H1 (cell line): ENCODE results near the gene MGRN1. TPM values are rescaled to one million over a fixed set of nuclear protein-coding genes. Genes with fewer than 3 reads are reported as not detected.
A peak's percentile ranks its signal among the peaks of the same experiment; 100 is the strongest.

ENCODE experiments used
- CTCF ChIA-PET: fragments of 300-600 bp; sonication (Branson Sonifier 250); formaldehyde crosslinking; loops from one replicate; lab custom pipeline; 2021; ENCODE audit not compliant: partially characterized antibody; lab: Charles Lee
- POLR2A ChIA-PET: fragments of 300-600 bp; sonication (Branson Sonifier 250); formaldehyde crosslinking; loops from one replicate; lab custom pipeline; 2021; ENCODE audit warnings: inconsistent platforms; ENCODE audit not compliant: partially characterized antibody; lab: Charles Lee
- DNase-seq, 2 experiments: peaks; one replicate each; pipeline versions ENCODE4 v3.0.0 to v3.0.0-alpha.2; 2010 to 2022; ENCODE audit warnings: low spot score in 2 of 2, low read depth in 1 of 2, mixed read lengths in 1 of 2
- FAIRE-seq: peaks from 2 replicates; lab custom pipeline; 2011; peaks lifted over from hg19 to GRCh38; lab: Jason Lieb, UNC
- H2AFZ ChIP-seq: 2 replicates; pipeline ENCODE4 v1.8.1; 2012; ENCODE audit warnings: low read length, inconsistent platforms
- H2AK5ac ChIP-seq: 2 replicates; pipeline ENCODE4 v1.6.1; 2013; ENCODE audit warnings: low read depth, low read length
- H2BK120ac ChIP-seq: replicated peaks from 2 replicates; pipeline ENCODE3; 2013; ENCODE audit warnings: low read depth, low read length, inconsistent platforms
- H2BK12ac ChIP-seq: 2 replicates; pipeline ENCODE4 v1.6.1; 2013; ENCODE audit warnings: low read depth, low read length
- H2BK15ac ChIP-seq: 2 replicates; pipeline ENCODE4 v1.6.1; 2013; ENCODE audit warnings: low read length
- H2BK20ac ChIP-seq: 2 replicates; pipeline ENCODE4 v1.6.1; 2013; ENCODE audit warnings: low read length
- H2BK5ac ChIP-seq: 2 replicates; pipeline ENCODE4 v1.6.1; 2013; ENCODE audit warnings: low read depth, low read length
- H3K14ac ChIP-seq: 2 replicates; pipeline ENCODE4 v1.6.1; 2013; ENCODE audit warnings: inconsistent platforms; ENCODE audit not compliant: insufficient read length
- H3K18ac ChIP-seq: 2 replicates; pipeline ENCODE4 v1.6.1; 2013; ENCODE audit warnings: low read length; ENCODE audit errors: extremely low read depth
- H3K23ac ChIP-seq: 2 replicates; pipeline ENCODE4 v1.6.1; 2013; ENCODE audit warnings: inconsistent platforms; ENCODE audit not compliant: insufficient read length
- H3K23me2 ChIP-seq: 2 replicates; pipeline ENCODE4 v1.6.1; 2013; ENCODE audit warnings: low read depth, low read length
- H3K27ac ChIP-seq: 2 replicates; pipeline ENCODE4 v1.6.1; 2011; ENCODE audit warnings: low read depth, low read length, inconsistent platforms
- H3K27me3 ChIP-seq, 4 experiments: replicated peaks in 1 of 4; 1 replicate in 1 of 4; 2 replicates in 3 of 4; pipeline versions ENCODE4 v1.6.1 to v1.8.1; 2011 to 2013; ENCODE audit warnings: low read length in 3 of 4, mild to moderate bottlenecking in 3 of 4, inconsistent platforms in 2 of 4, mixed read lengths in 2 of 4, moderate library complexity in 1 of 4; ENCODE audit not compliant: control insufficient read depth in 3 of 4, insufficient read depth in 3 of 4; ENCODE audit errors: extremely low read depth in 1 of 4
- H3K36me3 ChIP-seq, 4 experiments: 2 replicates each; pipeline versions ENCODE4 v1.6.1 to v1.8.1; 2011 to 2013; ENCODE audit warnings: mild to moderate bottlenecking in 4 of 4, low read length in 3 of 4, moderate library complexity in 2 of 4, control low read depth in 1 of 4, inconsistent platforms in 1 of 4; ENCODE audit not compliant: insufficient read depth in 4 of 4, control insufficient read depth in 2 of 4
- H3K4ac ChIP-seq: replicated peaks from 2 replicates; pipeline ENCODE3; 2013; ENCODE audit warnings: low read length, low read depth, mixed read lengths, inconsistent platforms; ENCODE audit not compliant: insufficient read length
- H3K4me1 ChIP-seq, 4 experiments: replicated peaks in 1 of 4; 1 replicate in 1 of 4; 2 replicates in 3 of 4; pipeline versions ENCODE4 v1.6.1 to v1.8.1; 2011 to 2013; ENCODE audit warnings: low read length in 3 of 4, inconsistent platforms in 2 of 4, mixed read lengths in 1 of 4; ENCODE audit not compliant: insufficient read depth in 4 of 4, control insufficient read depth in 3 of 4
- H3K4me2 ChIP-seq, 2 experiments: 2 replicates each; pipeline versions ENCODE4 v1.6.1 to v1.8.1; 2011 to 2013; ENCODE audit warnings: low read depth in 2 of 2, low read length in 2 of 2, control low read depth in 1 of 2, inconsistent platforms in 1 of 2, mild to moderate bottlenecking in 1 of 2; ENCODE audit not compliant: insufficient read depth in 1 of 2
- H3K4me3 ChIP-seq, 4 experiments: fragments of 200-600, 300-600 bp in 1 of 4; sonication (generic), shearing (Covaris generic), sonication (Bioruptor Twin) in 1 of 4; 2 replicates each; pipeline versions ENCODE4 v1.5.1 to v1.8.1; 2011 to 2016; ENCODE audit warnings: low read length in 4 of 4, low read depth in 3 of 4, control low read depth in 2 of 4, inconsistent platforms in 2 of 4, mild to moderate bottlenecking in 2 of 4, mixed read lengths in 1 of 4, moderate library complexity in 1 of 4; ENCODE audit not compliant: insufficient read depth in 2 of 4; ENCODE audit errors: extremely low read depth in 1 of 4
- H3K56ac ChIP-seq: replicated peaks from 2 replicates; pipeline ENCODE3; 2013; ENCODE audit warnings: low read depth, mild to moderate bottlenecking, mixed read lengths, low read length, inconsistent platforms; ENCODE audit not compliant: insufficient read length
- H3K79me1 ChIP-seq: 2 replicates; pipeline ENCODE4 v1.6.1; 2013; ENCODE audit warnings: low read depth, low read length, control low read depth
- H3K79me2 ChIP-seq, 2 experiments: 2 replicates each; pipeline versions ENCODE4 v1.6.1 to v1.8.1; 2012 to 2013; ENCODE audit warnings: low read length in 2 of 2, mild to moderate bottlenecking in 2 of 2, inconsistent platforms in 1 of 2; ENCODE audit not compliant: insufficient read depth in 2 of 2, control insufficient read depth in 1 of 2
- H3K9ac ChIP-seq, 4 experiments: replicated peaks in 1 of 4; 1 replicate in 1 of 4; 2 replicates in 3 of 4; pipeline versions ENCODE4 v1.6.1 to v1.8.1; 2011 to 2013; ENCODE audit warnings: low read depth in 3 of 4, low read length in 3 of 4, control low read depth in 2 of 4, mild to moderate bottlenecking in 2 of 4, moderate library complexity in 2 of 4, inconsistent platforms in 1 of 4; ENCODE audit errors: extremely low read depth in 1 of 4
- H3K9me3 ChIP-seq, 2 experiments: 2 replicates each; pipeline versions ENCODE4 v1.6.1 to v1.8.1; 2012 to 2013; ENCODE audit warnings: mild to moderate bottlenecking in 2 of 2, moderate library complexity in 2 of 2, control low read depth in 1 of 2, inconsistent platforms in 1 of 2, low read depth in 1 of 2, low read length in 1 of 2, mixed read lengths in 1 of 2; ENCODE audit not compliant: insufficient read depth in 2 of 2
- H4K20me1 ChIP-seq, 2 experiments: replicated peaks in 1 of 2; 2 replicates each; pipeline versions ENCODE3 to v1.8.1; 2011 to 2013; ENCODE audit warnings: inconsistent platforms in 2 of 2, low read length in 2 of 2, mild to moderate bottlenecking in 1 of 2; ENCODE audit not compliant: insufficient read depth in 2 of 2, control insufficient read depth in 1 of 2
- H4K5ac ChIP-seq: 2 replicates; pipeline ENCODE4 v1.6.1; 2013; ENCODE audit warnings: low read length, low read depth, mixed read lengths, inconsistent platforms; ENCODE audit not compliant: insufficient read length
- H4K8ac ChIP-seq: 2 replicates; pipeline ENCODE4 v1.8.0; 2013; ENCODE audit warnings: mild to moderate bottlenecking, moderate library complexity, low read length, inconsistent platforms; ENCODE audit not compliant: insufficient read depth; ENCODE audit errors: extremely low read depth
- H4K91ac ChIP-seq: replicated peaks from 2 replicates; pipeline ENCODE3; 2013; ENCODE audit warnings: low read length, mixed read lengths, inconsistent platforms; ENCODE audit not compliant: insufficient read length
- BRCA1 ChIP-seq: IDR thresholded peaks from 2 replicates; pipeline ENCODE4 v1.6.1; 2012; ENCODE audit warnings: low read depth, low read length, improper control_type of control experiment
- CEBPB ChIP-seq: IDR thresholded peaks from 2 replicates; pipeline ENCODE4 v1.6.1; 2012; ENCODE audit warnings: low read depth, low read length
- CHD2 ChIP-seq: IDR thresholded peaks from 2 replicates; pipeline ENCODE4 v1.6.1; 2012; ENCODE audit warnings: low read length, improper control_type of control experiment
- EGR1 ChIP-seq: IDR thresholded peaks from 2 replicates; pipeline ENCODE4 v1.6.1; 2011; ENCODE audit warnings: low read depth, low read length, borderline replicate concordance
- EP300 ChIP-seq, 2 experiments: IDR thresholded peaks; 1 replicate in 1 of 2; 2 replicates in 1 of 2; pipeline ENCODE4 v1.6.1; 2011 to 2012; ENCODE audit warnings: low read depth in 2 of 2, low read length in 2 of 2, mild to moderate bottlenecking in 2 of 2, borderline replicate concordance in 1 of 2, inconsistent platforms in 1 of 2, moderate library complexity in 1 of 2
- GABPA ChIP-seq: IDR thresholded peaks from 2 replicates; pipeline ENCODE4 v1.6.1; 2011; ENCODE audit warnings: mild to moderate bottlenecking, low read length, moderate library complexity, borderline replicate concordance; ENCODE audit not compliant: insufficient read depth
- KDM1A ChIP-seq: fragments of 200-600, 300-600 bp; sonication (generic); IDR thresholded peaks from 2 replicates; pipeline ENCODE4 v1.7.1; 2016; ENCODE audit warnings: mild to moderate bottlenecking, low read length, borderline replicate concordance
- KDM5A ChIP-seq: fragments of 200-600 bp; IDR thresholded peaks from 2 replicates; pipeline ENCODE4 v1.7.1; 2012; ENCODE audit warnings: mild to moderate bottlenecking, low read length, inconsistent platforms, mixed read lengths
- RFX5 ChIP-seq: IDR thresholded peaks from 2 replicates; pipeline ENCODE4 v1.6.1; 2011; ENCODE audit warnings: low read depth, low read length, improper control_type of control experiment, borderline replicate concordance
- SAP30 ChIP-seq: fragments of 300-600 bp; sonication (generic); IDR thresholded peaks from 2 replicates; pipeline ENCODE4 v1.7.1; 2012; ENCODE audit warnings: low read length, moderate library complexity, mild to moderate bottlenecking, inconsistent platforms; ENCODE audit not compliant: insufficient read depth, insufficient replicate concordance
- SUZ12 ChIP-seq: fragments of 200-600 bp; sonication (generic); IDR thresholded peaks from 2 replicates; pipeline ENCODE4 v1.6.1; 2012; ENCODE audit warnings: mild to moderate bottlenecking, inconsistent platforms, low read length, moderate library complexity, mixed read lengths
- TBP ChIP-seq: IDR thresholded peaks from 2 replicates; pipeline ENCODE4 v1.6.1; 2011; ENCODE audit warnings: low read depth, low read length, improper control_type of control experiment
- TCF12 ChIP-seq: IDR thresholded peaks from 2 replicates; pipeline ENCODE4 v1.6.1; 2011; ENCODE audit warnings: low read depth, mild to moderate bottlenecking, low read length
- WGBS, 2 experiments: shearing (Covaris generic) in 1 of 2; methylation state at CpG; one replicate each; pipeline versions ENCODE4 v1.1.6 to v1.1.7; 2013 to 2015; ENCODE audit warnings: low lambda C conversion rate in 2 of 2, mixed read lengths in 2 of 2, inconsistent platforms in 1 of 2, low coverage in 1 of 2, missing lambda C conversion rate in 1 of 2; ENCODE audit not compliant: insufficient replicate concordance in 2 of 2, insufficient coverage in 1 of 2, insufficient read length in 1 of 2; ENCODE audit errors: extremely low coverage in 1 of 2, missing lambda C conversion rate in 1 of 2; 5-methylcytosine and 5-hydroxymethylcytosine counted together
- polyA plus RNA-seq, 7 experiments: library from polyadenylated mRNA; depleted of rRNA in 3 of 7; stranded (reverse) in 5 of 7; unstranded in 2 of 7; fragments of >200 nt in 5 of 7; fragments of 200-250 nt in 2 of 7; gene quantifications; 1 replicate in 5 of 7; 2 replicates in 1 of 7; 4 replicates in 1 of 7; pipeline versions ENCODE4 v1.2.1 to v1.2.3, GENCODE V29; 2011 to 2013; ENCODE audit warnings: missing spikeins in 2 of 7, mixed read lengths in 2 of 7
- total RNA-seq: library from RNA; stranded (reverse); fragmentation: NEBNext Ultra II Directional; extraction: Animal tissue kit (Norgen Biotek cat#: 25700); gene quantifications from 2 replicates; pipeline ENCODE4 v1.2.1, GENCODE V29; 2021

The MGRN1 gene
- total and polyA plus RNA-seq, 2 of the 8 experiments (the other 6 are each of a cell fraction or from before 2014, with no cell fraction given), result 15.0 to 82.3 TPM

- Histone ChIP-seq H3K9ac (no peak overlapping the region), H3K4ac (peak overlapping the region; percentile 34), H3K18ac (peak overlapping the region; percentile 60), H3K4me1 (peaks cover 0 to 18% (median 10%) of the 10 kb centered on the region in 4 experiments; a peak in 6 of 7 replicates), H3K27ac (no peak overlapping the region), H4K91ac (peak overlapping the region; percentile 62), H2BK15ac (peak overlapping the region; percentile 81; the same call in 1 of the 2 replicates), H4K8ac (peak overlapping the region; percentile 38; the same call in 1 of the 2 replicates), H2BK20ac (0 out of 2 replicates have a peak overlapping the region, but pooled peaks have one; percentile 80), H3K14ac (no peak overlapping the region), H4K20me1 (no peaks in the 10 kb centered on the region), H3K23ac (no peak overlapping the region), H3K23me2 (no peaks in the 10 kb centered on the region), H3K36me3 (no peaks in the 10 kb centered on the region), H2BK120ac (no peak overlapping the region), H3K9me3 (peaks cover 5 to 7% of the 10 kb centered on the region in 2 experiments; a peak in 3 of 4 replicates), H3K56ac (no peak overlapping the region), H3K79me1 (no peaks in the 10 kb centered on the region), H3K4me3 (no peak overlapping the region), H4K5ac (no peak overlapping the region), H2AK5ac (0 out of 2 replicates have a peak overlapping the region, but pooled peaks have one; percentile 60), H3K79me2 (no peaks in the 10 kb centered on the region), H3K27me3 (no peaks in the 10 kb centered on the region; a peak in 1 of 7 replicates), H2BK5ac (0 out of 2 replicates have a peak overlapping the region, but pooled peaks have one; percentile 56), H3K4me2 (peak overlapping the region; percentile 23 to 37; a peak in 2 of 4 replicates), H2BK12ac (peak overlapping the region; percentile 68; the same call in 1 of the 2 replicates), H2AFZ (no peak overlapping the region)
- ChIA-PET CTCF (interaction anchor here (0.9 to 8.9 kb wide), 9 partner anchors 9 to 83 kb away, joined by 3 to 157 read pairs (median 5); no protein-coding TSS in a partner anchor), POLR2A (interaction anchor here (0.7 to 12.8 kb wide), 6 partner anchors 9 to 70 kb away, joined by 3 to 126 read pairs (median 3); partner anchors contain the start of genes CDIP1 and UBALD1)
- DNase-seq, result peak; percentile 49 to 71
- WGBS, 2 experiments, result 36% methylated on average over 10 of the region's 16 CpGs; no CpG with 5 or more reads in 1 of the 2 experiments
- no peak for FAIRE-seq
- TF ChIP-seq RFX5 (no peak), TCF12 (0 out of 2 replicates have a peak, but pooled peaks have one; percentile 65), CHD2 (no peak), SUZ12 (no peak), EGR1 (no peak), BRCA1 (no peak), EP300 (IDR thresholded peaks at IDR 0.05; ENCODE audit: borderline replicate concordance in 1 of 2, low read depth in 2 of 2, low read length in 2 of 2) (no peak; a peak in 1 of 3 replicates), TBP (no peak), KDM1A (no peak), KDM5A (no peak), CEBPB (no peak), SAP30 (no peak), GABPA (peak; percentile 32; the same call in 1 of the 2 replicates)
Measured at GRCh38 chr16:4593086-4593485, 31.5 kb upstream of the MGRN1 start.
